ENCODE measurements around the gene HDAC4.

The HDAC4 gene

DNA sequence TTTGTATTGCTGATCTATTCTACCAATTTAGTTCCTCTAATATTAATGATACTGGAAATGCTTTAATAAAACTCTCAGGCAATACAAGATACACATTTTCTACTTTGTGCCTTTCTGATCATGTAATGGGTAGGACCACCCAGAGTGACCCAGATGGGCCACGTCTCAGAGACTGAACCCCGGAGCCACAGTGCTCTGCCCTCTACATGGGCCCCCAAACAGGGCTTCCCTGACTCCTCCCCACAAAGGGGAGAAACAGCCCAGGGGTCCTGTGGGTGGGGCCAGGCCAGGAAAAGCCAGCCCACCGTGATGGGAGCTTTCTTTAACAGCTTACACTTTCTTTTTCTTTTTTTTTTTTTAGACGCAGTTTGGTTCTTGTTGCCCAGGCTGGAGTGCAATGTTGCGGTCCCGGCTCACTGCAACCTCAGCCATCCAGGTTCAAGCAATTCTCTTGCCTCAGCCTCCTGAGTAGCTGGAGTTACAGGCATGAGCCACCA, 18.4 kb downstream of the HDAC4 start:
- H3K4me3 ChIP-seq (ENCODE audit: low read depth, low read length), result no peak overlapping the region
- CTCF ChIA-PET, result interaction anchor here (0.6 kb wide), 1 partner anchor 239 kb away, joined by 4 read pairs; no protein-coding TSS in a partner anchor

DNA sequence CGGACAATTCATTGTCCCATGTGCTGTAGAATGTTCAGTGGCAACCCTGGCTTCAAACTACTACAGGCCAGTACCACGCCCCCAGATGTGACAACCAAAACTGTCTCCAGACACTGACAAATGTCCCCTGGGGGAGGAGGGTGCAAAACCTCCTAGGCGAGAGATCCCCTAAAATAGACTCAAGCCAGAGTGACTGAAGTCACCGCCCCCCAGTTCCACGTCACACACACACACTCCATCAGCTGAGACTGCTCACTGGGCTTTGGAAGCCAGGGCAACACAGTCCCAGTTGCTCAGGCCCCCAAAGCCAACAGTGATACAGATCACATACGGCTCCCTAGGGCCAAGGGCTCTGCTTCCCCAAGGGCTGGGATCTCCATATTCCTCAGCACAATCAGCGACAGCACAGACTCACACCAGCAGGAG, 19.1 kb downstream of the HDAC4 start:
- no peak overlapping the region for H3K4me3 ChIP-seq (ENCODE audit: low read depth, low read length)
- H3K27ac ChIP-seq (ENCODE audit: extremely low read depth, low read depth, low read length), result no peak overlapping the region
- POLR2A ChIA-PET, result no interaction called here
- no peaks in the 10 kb centered on the region for H3K9me3 ChIP-seq (ENCODE audit: control insufficient read depth, insufficient read depth, low read depth, low read length)
- H3K4me1 ChIP-seq (ENCODE audit: control insufficient read depth, insufficient read depth, low read length), result no peaks in the 10 kb centered on the region
- CTCF ChIA-PET, result no interaction called here
- H3K36me3 ChIP-seq (ENCODE audit: control insufficient read depth in 2 of 2, insufficient read depth in 1 of 2, low read length in 2 of 2), result no peaks in the 10 kb centered on the region
- TF ChIP-seq KLF9 (tag by site-specific recombination; IDR thresholded peaks at IDR 0.05; ENCODE audit: low read depth), result no peak
- no peak for TF ChIP-seq ZNF404 (tag by site-specific recombination; IDR thresholded peaks at IDR 0.05)
- TF ChIP-seq ZNF239 (tag by site-specific recombination; IDR thresholded peaks at IDR 0.05), result no peak
- TF ChIP-seq, protein P1, sequence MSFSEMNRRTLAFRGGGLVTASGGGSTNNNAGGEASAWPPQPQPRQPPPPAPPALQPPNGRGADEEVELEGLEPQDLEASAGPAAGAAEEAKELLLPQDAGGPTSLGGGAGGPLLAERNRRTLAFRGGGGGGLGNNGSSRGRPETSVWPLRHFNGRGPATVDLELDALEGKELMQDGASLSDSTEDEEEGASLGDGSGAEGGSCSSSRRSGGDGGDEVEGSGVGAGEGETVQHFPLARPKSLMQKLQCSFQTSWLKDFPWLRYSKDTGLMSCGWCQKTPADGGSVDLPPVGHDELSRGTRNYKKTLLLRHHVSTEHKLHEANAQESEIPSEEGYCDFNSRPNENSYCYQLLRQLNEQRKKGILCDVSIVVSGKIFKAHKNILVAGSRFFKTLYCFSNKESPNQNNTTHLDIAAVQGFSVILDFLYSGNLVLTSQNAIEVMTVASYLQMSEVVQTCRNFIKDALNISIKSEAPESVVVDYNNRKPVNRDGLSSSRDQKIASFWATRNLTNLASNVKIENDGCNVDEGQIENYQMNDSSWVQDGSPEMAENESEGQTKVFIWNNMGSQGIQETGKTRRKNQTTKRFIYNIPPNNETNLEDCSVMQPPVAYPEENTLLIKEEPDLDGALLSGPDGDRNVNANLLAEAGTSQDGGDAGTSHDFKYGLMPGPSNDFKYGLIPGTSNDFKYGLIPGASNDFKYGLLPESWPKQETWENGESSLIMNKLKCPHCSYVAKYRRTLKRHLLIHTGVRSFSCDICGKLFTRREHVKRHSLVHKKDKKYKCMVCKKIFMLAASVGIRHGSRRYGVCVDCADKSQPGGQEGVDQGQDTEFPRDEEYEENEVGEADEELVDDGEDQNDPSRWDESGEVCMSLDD (tag by site-specific recombination; IDR thresholded peaks at IDR 0.05), result no peak
- TF ChIP-seq ZNF155 (tag by site-specific recombination; IDR thresholded peaks at IDR 0.05), result no peak
- no peak for TF ChIP-seq HOXA7 (CRISPR knock-in tag; IDR thresholded peaks at IDR 0.05; ENCODE audit: borderline replicate concordance)
- TF ChIP-seq ZNF223 (tag by site-specific recombination; IDR thresholded peaks at IDR 0.05), result no peak
- TF ChIP-seq ZFP41 (tag by site-specific recombination; IDR thresholded peaks at IDR 0.05; ENCODE audit: borderline replicate concordance), result no peak
- TF ChIP-seq MEIS1 (CRISPR knock-in tag; IDR thresholded peaks at IDR 0.05; ENCODE audit: borderline replicate concordance), result no peak
- no peak for TF ChIP-seq BCL11A (tag by site-specific recombination; IDR thresholded peaks at IDR 0.05; ENCODE audit: low read depth)
- no peak for TF ChIP-seq ZSCAN30 (tag by site-specific recombination; IDR thresholded peaks at IDR 0.05)

More for the DNA sequence above, 18.4 kb downstream of the HDAC4 start:
- no peaks in the 10 kb centered on the region for H3K4me1 ChIP-seq (ENCODE audit: control insufficient read depth, insufficient read depth, low read length)
- no peaks in the 10 kb centered on the region for H3K9me3 ChIP-seq (ENCODE audit: control insufficient read depth, insufficient read depth, low read depth, low read length)
- TF ChIP-seq ZNF311 (tag by site-specific recombination; IDR thresholded peaks at IDR 0.05; ENCODE audit: borderline replicate concordance) (no peak), SETDB1 (IDR thresholded peaks at IDR 0.05; ENCODE audit: insufficient read length, low read length) (no peak), ZNF19 (tag by site-specific recombination; IDR thresholded peaks at IDR 0.05; ENCODE audit: low read depth) (no peak), ZBTB20 (tag by site-specific recombination; IDR thresholded peaks at IDR 0.05) (no peak), ZNF248 (tag by site-specific recombination; IDR thresholded peaks at IDR 0.05) (no peak), SP7 (tag by site-specific recombination; IDR thresholded peaks at IDR 0.05) (no peak), GLI2 (tag by site-specific recombination; IDR thresholded peaks at IDR 0.05; ENCODE audit: borderline replicate concordance, low read depth) (no peak), ZNF23 (tag by site-specific recombination; IDR thresholded peaks at IDR 0.05; ENCODE audit: borderline replicate concordance) (no peak), ZNF629 (tag by site-specific recombination; IDR thresholded peaks at IDR 0.05) (no peak), HOXD13 (CRISPR knock-in tag; IDR thresholded peaks at IDR 0.05; ENCODE audit: borderline replicate concordance) (no peak), ZNF571 (tag by site-specific recombination; IDR thresholded peaks at IDR 0.05) (no peak), ZNF664 (tag by site-specific recombination; IDR thresholded peaks at IDR 0.05) (no peak), TCF7L2 (IDR thresholded peaks at IDR 0.05; ENCODE audit: borderline replicate concordance, low read depth, low read length) (no peak), ZNF670 (tag by site-specific recombination; IDR thresholded peaks at IDR 0.05; ENCODE audit: low read depth) (no peak)
- TF ChIP-seq, protein P2, sequence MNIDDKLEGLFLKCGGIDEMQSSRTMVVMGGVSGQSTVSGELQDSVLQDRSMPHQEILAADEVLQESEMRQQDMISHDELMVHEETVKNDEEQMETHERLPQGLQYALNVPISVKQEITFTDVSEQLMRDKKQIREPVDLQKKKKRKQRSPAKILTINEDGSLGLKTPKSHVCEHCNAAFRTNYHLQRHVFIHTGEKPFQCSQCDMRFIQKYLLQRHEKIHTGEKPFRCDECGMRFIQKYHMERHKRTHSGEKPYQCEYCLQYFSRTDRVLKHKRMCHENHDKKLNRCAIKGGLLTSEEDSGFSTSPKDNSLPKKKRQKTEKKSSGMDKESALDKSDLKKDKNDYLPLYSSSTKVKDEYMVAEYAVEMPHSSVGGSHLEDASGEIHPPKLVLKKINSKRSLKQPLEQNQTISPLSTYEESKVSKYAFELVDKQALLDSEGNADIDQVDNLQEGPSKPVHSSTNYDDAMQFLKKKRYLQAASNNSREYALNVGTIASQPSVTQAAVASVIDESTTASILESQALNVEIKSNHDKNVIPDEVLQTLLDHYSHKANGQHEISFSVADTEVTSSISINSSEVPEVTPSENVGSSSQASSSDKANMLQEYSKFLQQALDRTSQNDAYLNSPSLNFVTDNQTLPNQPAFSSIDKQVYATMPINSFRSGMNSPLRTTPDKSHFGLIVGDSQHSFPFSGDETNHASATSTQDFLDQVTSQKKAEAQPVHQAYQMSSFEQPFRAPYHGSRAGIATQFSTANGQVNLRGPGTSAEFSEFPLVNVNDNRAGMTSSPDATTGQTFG (tag by site-specific recombination; IDR thresholded peaks at IDR 0.05; ENCODE audit: borderline replicate concordance), result no peak
- TF ChIP-seq, protein P3, sequence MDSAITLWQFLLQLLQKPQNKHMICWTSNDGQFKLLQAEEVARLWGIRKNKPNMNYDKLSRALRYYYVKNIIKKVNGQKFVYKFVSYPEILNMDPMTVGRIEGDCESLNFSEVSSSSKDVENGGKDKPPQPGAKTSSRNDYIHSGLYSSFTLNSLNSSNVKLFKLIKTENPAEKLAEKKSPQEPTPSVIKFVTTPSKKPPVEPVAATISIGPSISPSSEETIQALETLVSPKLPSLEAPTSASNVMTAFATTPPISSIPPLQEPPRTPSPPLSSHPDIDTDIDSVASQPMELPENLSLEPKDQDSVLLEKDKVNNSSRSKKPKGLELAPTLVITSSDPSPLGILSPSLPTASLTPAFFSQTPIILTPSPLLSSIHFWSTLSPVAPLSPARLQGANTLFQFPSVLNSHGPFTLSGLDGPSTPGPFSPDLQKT (IDR thresholded peaks at IDR 0.05; ENCODE audit: borderline replicate concordance, low read depth, low read length), result no peak
- TF ChIP-seq, protein P4, sequence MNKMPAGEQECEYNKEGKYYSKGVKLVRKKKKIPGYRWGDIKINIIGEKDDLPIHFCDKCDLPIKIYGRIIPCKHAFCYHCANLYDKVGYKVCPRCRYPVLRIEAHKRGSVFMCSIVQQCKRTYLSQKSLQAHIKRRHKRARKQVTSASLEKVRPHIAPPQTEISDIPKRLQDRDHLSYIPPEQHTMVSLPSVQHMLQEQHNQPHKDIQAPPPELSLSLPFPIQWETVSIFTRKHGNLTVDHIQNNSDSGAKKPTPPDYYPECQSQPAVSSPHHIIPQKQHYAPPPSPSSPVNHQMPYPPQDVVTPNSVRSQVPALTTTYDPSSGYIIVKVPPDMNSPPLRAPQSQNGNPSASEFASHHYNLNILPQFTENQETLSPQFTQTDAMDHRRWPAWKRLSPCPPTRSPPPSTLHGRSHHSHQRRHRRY (tag by site-specific recombination; IDR thresholded peaks at IDR 0.05), result no peak
- TF ChIP-seq, protein P5, sequence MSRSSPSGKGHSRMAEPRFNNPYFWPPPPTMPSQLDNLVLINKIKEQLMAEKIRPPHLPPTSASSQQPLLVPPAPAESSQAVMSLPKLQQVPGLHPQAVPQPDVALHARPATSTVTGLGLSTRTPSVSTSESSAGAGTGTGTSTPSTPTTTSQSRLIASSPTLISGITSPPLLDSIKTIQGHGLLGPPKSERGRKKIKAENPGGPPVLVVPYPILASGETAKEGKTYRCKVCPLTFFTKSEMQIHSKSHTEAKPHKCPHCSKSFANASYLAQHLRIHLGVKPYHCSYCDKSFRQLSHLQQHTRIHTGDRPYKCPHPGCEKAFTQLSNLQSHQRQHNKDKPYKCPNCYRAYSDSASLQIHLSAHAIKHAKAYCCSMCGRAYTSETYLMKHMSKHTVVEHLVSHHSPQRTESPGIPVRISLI (tag by site-specific recombination; IDR thresholded peaks at IDR 0.05), result no peak
- TF ChIP-seq, protein P6, sequence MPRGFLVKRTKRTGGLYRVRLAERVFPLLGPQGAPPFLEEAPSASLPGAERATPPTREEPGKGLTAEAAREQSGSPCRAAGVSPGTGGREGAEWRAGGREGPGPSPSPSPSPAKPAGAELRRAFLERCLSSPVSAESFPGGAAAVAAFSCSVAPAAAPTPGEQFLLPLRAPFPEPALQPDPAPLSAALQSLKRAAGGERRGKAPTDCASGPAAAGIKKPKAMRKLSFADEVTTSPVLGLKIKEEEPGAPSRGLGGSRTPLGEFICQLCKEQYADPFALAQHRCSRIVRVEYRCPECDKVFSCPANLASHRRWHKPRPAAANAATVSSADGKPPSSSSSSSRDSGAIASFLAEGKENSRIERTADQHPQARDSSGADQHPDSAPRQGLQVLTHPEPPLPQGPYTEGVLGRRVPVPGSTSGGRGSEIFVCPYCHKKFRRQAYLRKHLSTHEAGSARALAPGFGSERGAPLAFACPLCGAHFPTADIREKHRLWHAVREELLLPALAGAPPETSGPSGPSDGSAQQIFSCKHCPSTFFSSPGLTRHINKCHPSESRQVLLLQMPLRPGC (tag by site-specific recombination; IDR thresholded peaks at IDR 0.05), result no peak
- H3K36me3 ChIP-seq (ENCODE audit: control insufficient read depth in 2 of 2, insufficient read depth in 1 of 2, low read length in 2 of 2), result no peaks in the 10 kb centered on the region
- H3K27ac ChIP-seq (ENCODE audit: extremely low read depth, low read depth, low read length), result no peak overlapping the region
- POLR2A ChIA-PET, result no interaction called here
